Ovary (tissue), 3 donors: ENCODE measurements around the gene ACBD4.

Experiments used
- EP300 ChIP-seq: sonication (generic); formaldehyde crosslinking; IDR thresholded peaks from one replicate; pipeline ENCODE4 v1.6.1; 2017; ENCODE audit warnings: antibody characterized with exemption
- POLR2A ChIP-seq: fragments of 450-650 bp; IDR thresholded peaks from one replicate; pipeline ENCODE4 v1.6.1; 2017; ENCODE audit warnings: antibody characterized with exemption, mild to moderate bottlenecking, moderate library complexity
- TF ChIP-seq, protein P1 (sequence below), 3 donors: fragments of 450-650 bp in 2 of 3; fragments of 200-600 bp in 1 of 3; IDR thresholded peaks; one replicate each; pipeline versions ENCODE4 v1.5.1 to v1.8.0; 2016 to 2022; ENCODE audit warnings: antibody characterized with exemption in 3 of 3, mild to moderate bottlenecking in 1 of 3
- donor health status: DM: no; HTN: no; CAD: no.

DNA sequence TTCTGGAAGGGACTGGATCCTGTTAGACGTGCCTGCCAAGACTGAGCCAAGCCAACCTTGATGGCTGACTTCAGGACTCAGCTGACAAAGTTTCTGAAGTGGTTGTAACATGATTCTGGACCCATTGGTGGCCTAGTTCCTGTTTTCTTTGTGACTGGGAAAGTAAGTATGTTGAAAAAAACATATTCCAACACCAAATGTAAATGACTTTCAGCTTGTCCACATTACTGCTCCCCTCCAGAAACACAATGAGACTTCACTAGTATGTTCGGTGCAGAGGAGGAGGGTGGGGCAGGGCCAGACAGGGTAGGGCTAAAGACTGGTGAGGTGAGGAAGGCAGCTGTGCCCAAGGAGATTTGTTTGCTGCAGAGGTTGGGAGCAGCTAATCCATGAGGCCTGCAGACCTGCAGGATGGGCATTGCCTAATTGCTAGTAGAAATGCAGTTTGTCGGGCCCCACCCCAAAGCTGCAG is 47.9 kb upstream of the ACBD4 start:
- TF ChIP-seq, protein P1, sequence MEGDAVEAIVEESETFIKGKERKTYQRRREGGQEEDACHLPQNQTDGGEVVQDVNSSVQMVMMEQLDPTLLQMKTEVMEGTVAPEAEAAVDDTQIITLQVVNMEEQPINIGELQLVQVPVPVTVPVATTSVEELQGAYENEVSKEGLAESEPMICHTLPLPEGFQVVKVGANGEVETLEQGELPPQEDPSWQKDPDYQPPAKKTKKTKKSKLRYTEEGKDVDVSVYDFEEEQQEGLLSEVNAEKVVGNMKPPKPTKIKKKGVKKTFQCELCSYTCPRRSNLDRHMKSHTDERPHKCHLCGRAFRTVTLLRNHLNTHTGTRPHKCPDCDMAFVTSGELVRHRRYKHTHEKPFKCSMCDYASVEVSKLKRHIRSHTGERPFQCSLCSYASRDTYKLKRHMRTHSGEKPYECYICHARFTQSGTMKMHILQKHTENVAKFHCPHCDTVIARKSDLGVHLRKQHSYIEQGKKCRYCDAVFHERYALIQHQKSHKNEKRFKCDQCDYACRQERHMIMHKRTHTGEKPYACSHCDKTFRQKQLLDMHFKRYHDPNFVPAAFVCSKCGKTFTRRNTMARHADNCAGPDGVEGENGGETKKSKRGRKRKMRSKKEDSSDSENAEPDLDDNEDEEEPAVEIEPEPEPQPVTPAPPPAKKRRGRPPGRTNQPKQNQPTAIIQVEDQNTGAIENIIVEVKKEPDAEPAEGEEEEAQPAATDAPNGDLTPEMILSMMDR (IDR thresholded peaks at IDR 0.05): no peak
- TF ChIP-seq EP300: no peak
- no peak for TF ChIP-seq POLR2A
